HCT116 (cell line): Measurements from ENCODE around the gene MOB3B. TPM values are rescaled to one million over a fixed set of nuclear protein-coding genes. Genes with fewer than 3 reads are reported as not detected.

Experiments
- ATAC-seq: fragments of 200-7000 bp; cut with Tn5 transposase; 2 replicates; pipeline ENCODE4 v1.9.1; 2020; ENCODE audit warnings: mild to moderate bottlenecking, moderate library complexity
- BruUV-seq: library from RNA; stranded (reverse); fragments of 400-500 nt; replicated peaks from 2 replicates; lab custom pipeline; 2021; lab: Mats Ljungman, UMichigan
- CTCF ChIA-PET: fragments of 300-600 bp; sonication (Branson Sonifier 250); formaldehyde crosslinking; loops from one replicate; lab custom pipeline; 2021; ENCODE audit warnings: antibody characterized with exemption; lab: Charles Lee
- POLR2A ChIA-PET: fragments of 300-600, 350-600 bp; sonication (Branson Sonifier 250); formaldehyde crosslinking; loops from one replicate; lab custom pipeline; 2021; ENCODE audit warnings: antibody characterized with exemption; lab: Charles Lee
- RAD21 ChIA-PET, 2 experiments: fragments of 300-600 bp; sonication (Branson Sonifier 250); formaldehyde crosslinking; loops; one replicate each; lab custom pipeline; 2023; ENCODE audit warnings: low total read pairs in 2 of 2; ENCODE audit not compliant: uncharacterized antibody in 2 of 2, unreplicated experiment in 2 of 2, low non-redundant PET in 1 of 2; lab: Charles Lee
- DNase-seq: peaks from one replicate; pipeline ENCODE4 v3.0.0-alpha.2; 2010; ENCODE audit warnings: low read depth, low spot score
- H2AFZ ChIP-seq: fragments of 200-600 bp; shearing (Covaris generic), sonication (generic); 2 replicates; pipeline ENCODE4 v1.6.1; 2017; ENCODE audit warnings: low read depth, mixed run types, mixed read lengths, antibody characterized with exemption, low read length; ENCODE audit not compliant: poor library complexity, severe bottlenecking
- H3K27ac ChIP-seq: 2 replicates; pipeline ENCODE4 v1.5.1; 2012; ENCODE audit warnings: low read depth, low read length
- H3K27me3 ChIP-seq: fragments of 200-600 bp; sonication (generic); 2 replicates; pipeline ENCODE4 v1.6.1; 2016; ENCODE audit warnings: mixed run types, low read length, mixed read lengths; ENCODE audit not compliant: insufficient read depth
- H3K36me3 ChIP-seq, 2 experiments: fragments of 200-500 bp in 1 of 2; fragments of 200-600 bp in 1 of 2; sonication (Bioruptor generic) in 1 of 2; sonication (generic) in 1 of 2; 2 replicates each; pipeline versions ENCODE4 v1.5.1 to v1.6.1; 2014 to 2016; ENCODE audit warnings: low read length in 2 of 2, inconsistent platforms in 1 of 2, mixed read lengths in 1 of 2, mixed run types in 1 of 2; ENCODE audit not compliant: insufficient read depth in 2 of 2, control insufficient read depth in 1 of 2
- H3K4me1 ChIP-seq, 2 experiments: fragments of 200-600 bp in 1 of 2; sonication (generic) in 1 of 2; 2 replicates each; pipeline versions ENCODE4 v1.5.1 to v1.6.1; 2012 to 2017; ENCODE audit warnings: low read length in 2 of 2, inconsistent platforms in 1 of 2, mild to moderate bottlenecking in 1 of 2, mixed read lengths in 1 of 2, mixed run types in 1 of 2, moderate library complexity in 1 of 2; ENCODE audit not compliant: insufficient read depth in 2 of 2, control insufficient read depth in 1 of 2
- H3K4me2 ChIP-seq: fragments of 200-600 bp; sonication (generic); 2 replicates; pipeline ENCODE4 v1.6.1; 2017; ENCODE audit warnings: mixed run types, low read length, mixed read lengths
- H3K4me3 ChIP-seq, 2 experiments: fragments of 200-600 bp in 1 of 2; sonication (generic) in 1 of 2; replicated peaks in 1 of 2; 2 replicates each; pipeline ENCODE4 v1.5.1; 2011 to 2016; ENCODE audit warnings: low read length in 2 of 2, control low read depth in 1 of 2, low read depth in 1 of 2, mild to moderate bottlenecking in 1 of 2, mixed read lengths in 1 of 2, mixed run types in 1 of 2
- H3K79me2 ChIP-seq: fragments of 200-600 bp; sonication (generic); 2 replicates; pipeline ENCODE4 v1.6.1; 2017; ENCODE audit warnings: mild to moderate bottlenecking, mixed run types, low read length, moderate library complexity, mixed read lengths; ENCODE audit not compliant: insufficient read depth
- H3K9ac ChIP-seq: fragments of 200-600 bp; sonication (generic); 2 replicates; pipeline ENCODE4 v1.6.1; 2016; ENCODE audit warnings: low read length, mixed read lengths
- H3K9me2 ChIP-seq: fragments of 200-600 bp; sonication (generic), shearing (Covaris generic); 2 replicates; pipeline ENCODE4 v1.6.1; 2017; ENCODE audit warnings: mixed run types, mild to moderate bottlenecking, moderate library complexity; ENCODE audit not compliant: insufficient read depth
- H3K9me3 ChIP-seq, 2 experiments: fragments of 200-500 bp in 1 of 2; fragments of 200-600 bp in 1 of 2; sonication (Bioruptor generic) in 1 of 2; sonication (generic) in 1 of 2; 2 replicates each; pipeline ENCODE4 v1.6.1; 2014 to 2017; ENCODE audit warnings: low read length in 2 of 2, mixed read lengths in 2 of 2, inconsistent platforms in 1 of 2, low read depth in 1 of 2, mild to moderate bottlenecking in 1 of 2, mixed run types in 1 of 2, moderate library complexity in 1 of 2; ENCODE audit not compliant: control insufficient read depth in 1 of 2, insufficient read depth in 1 of 2
- H4K20me1 ChIP-seq: fragments of 200-600 bp; sonication (generic), shearing (Covaris generic); 2 replicates; pipeline ENCODE4 v1.6.1; 2017; ENCODE audit warnings: mixed run types, mild to moderate bottlenecking, moderate library complexity; ENCODE audit not compliant: insufficient read depth
- CEBPB ChIP-seq: IDR thresholded peaks from 2 replicates; pipeline ENCODE4 v1.6.1; 2012; ENCODE audit warnings: low read depth
- ELF1 ChIP-seq: IDR thresholded peaks from 2 replicates; pipeline ENCODE4 v1.6.1; 2012; ENCODE audit warnings: low read depth, borderline replicate concordance
- FOSL1 ChIP-seq: IDR thresholded peaks from 2 replicates; pipeline ENCODE4 v1.6.1; 2012; ENCODE audit warnings: low read depth
- JUND ChIP-seq: IDR thresholded peaks from 2 replicates; pipeline ENCODE4 v1.6.1; 2012
- POLR2AphosphoS5 ChIP-seq: IDR thresholded peaks from 2 replicates; pipeline ENCODE4 v1.6.1; 2011; ENCODE audit warnings: mild to moderate bottlenecking, low read depth, low read length, moderate library complexity
- SIN3A ChIP-seq: IDR thresholded peaks from 2 replicates; pipeline ENCODE4 v1.6.1; 2012; ENCODE audit warnings: low read depth
- SP1 ChIP-seq: IDR thresholded peaks from 2 replicates; pipeline ENCODE4 v1.6.1; 2012; ENCODE audit warnings: low read depth
- TCF7L2 ChIP-seq: IDR thresholded peaks from 2 replicates; pipeline ENCODE4 v1.7.0; 2011; ENCODE audit warnings: borderline replicate concordance, inconsistent platforms; ENCODE audit not compliant: insufficient read depth, insufficient read length; ENCODE audit errors: extremely low read depth
- YY1 ChIP-seq: IDR thresholded peaks from 2 replicates; pipeline ENCODE4 v1.6.1; 2011; ENCODE audit warnings: low read length, low read depth, moderate library complexity, mild to moderate bottlenecking; ENCODE audit not compliant: insufficient replicate concordance; ENCODE audit errors: extremely low read depth
- ZFX ChIP-seq: fragments of 450-650 bp; IDR thresholded peaks from 2 replicates; pipeline ENCODE4 v1.6.1; 2017
- intact Hi-C: fragments of 100-400 bp; cut with micrococcal nuclease; formaldehyde crosslinking; loops from 2 replicates; pipeline ENCODE4 v1.10.0; 2022
- total RNA-seq: library from RNA; stranded (reverse); gene quantifications from one replicate; pipeline ENCODE4 v1.2.1, GENCODE V29; 2021; ENCODE audit not compliant: unreplicated experiment
- TF ChIP-seq, protein P1 (sequence below), 3 experiments: fragments of 200-600 bp in 1 of 3; sonication (generic) in 1 of 3; IDR thresholded peaks in 2 of 3; conservative IDR thresholded peaks in 1 of 3; 2 replicates each; pipeline ENCODE4 v1.5.1; 2012 to 2017; ENCODE audit warnings: low read depth in 2 of 3, low read length in 2 of 3, antibody characterized with exemption in 1 of 3, borderline replicate concordance in 1 of 3, control low read depth in 1 of 3, mild to moderate bottlenecking in 1 of 3, mixed read lengths in 1 of 3, mixed run types in 1 of 3, moderate library complexity in 1 of 3; ENCODE audit not compliant: insufficient read depth in 1 of 3
- TF ChIP-seq, protein P2 (sequence below): IDR thresholded peaks from 2 replicates; pipeline ENCODE4 v1.6.1; 2012; ENCODE audit warnings: low read depth
- TF ChIP-seq, protein P3 (sequence below): IDR thresholded peaks from 2 replicates; pipeline ENCODE4 v1.6.1; 2011; ENCODE audit warnings: mild to moderate bottlenecking, low read length, moderate library complexity; ENCODE audit not compliant: insufficient replicate concordance; ENCODE audit errors: extremely low read depth
- TF ChIP-seq, protein P4 (sequence below): IDR thresholded peaks from 2 replicates; pipeline ENCODE4 v1.6.1; 2012

The MOB3B gene
- total RNA-seq, 1 experiment from 2014 or later, result 1.2 TPM

DNA sequence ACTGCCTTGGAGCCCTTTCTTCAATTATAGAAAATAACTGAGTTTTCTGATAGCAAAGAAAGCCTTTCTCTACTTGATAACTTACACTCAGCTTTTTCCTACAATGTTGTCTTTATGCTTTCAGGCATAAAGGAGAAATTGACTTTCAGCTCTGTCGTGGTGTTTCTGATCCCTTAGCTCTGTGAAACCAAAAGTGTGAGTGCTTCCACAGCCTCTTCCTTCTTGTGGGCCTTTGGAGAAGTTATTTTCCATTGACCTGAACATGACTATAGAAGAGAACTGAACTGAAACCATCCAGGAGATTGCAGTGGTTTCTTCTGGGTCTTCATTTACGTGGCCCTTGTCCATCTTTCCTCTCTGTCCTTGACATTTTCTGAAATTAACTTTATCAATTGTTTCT is 173.2 kb downstream of the MOB3B start (continued):
- TF ChIP-seq, protein P1, sequence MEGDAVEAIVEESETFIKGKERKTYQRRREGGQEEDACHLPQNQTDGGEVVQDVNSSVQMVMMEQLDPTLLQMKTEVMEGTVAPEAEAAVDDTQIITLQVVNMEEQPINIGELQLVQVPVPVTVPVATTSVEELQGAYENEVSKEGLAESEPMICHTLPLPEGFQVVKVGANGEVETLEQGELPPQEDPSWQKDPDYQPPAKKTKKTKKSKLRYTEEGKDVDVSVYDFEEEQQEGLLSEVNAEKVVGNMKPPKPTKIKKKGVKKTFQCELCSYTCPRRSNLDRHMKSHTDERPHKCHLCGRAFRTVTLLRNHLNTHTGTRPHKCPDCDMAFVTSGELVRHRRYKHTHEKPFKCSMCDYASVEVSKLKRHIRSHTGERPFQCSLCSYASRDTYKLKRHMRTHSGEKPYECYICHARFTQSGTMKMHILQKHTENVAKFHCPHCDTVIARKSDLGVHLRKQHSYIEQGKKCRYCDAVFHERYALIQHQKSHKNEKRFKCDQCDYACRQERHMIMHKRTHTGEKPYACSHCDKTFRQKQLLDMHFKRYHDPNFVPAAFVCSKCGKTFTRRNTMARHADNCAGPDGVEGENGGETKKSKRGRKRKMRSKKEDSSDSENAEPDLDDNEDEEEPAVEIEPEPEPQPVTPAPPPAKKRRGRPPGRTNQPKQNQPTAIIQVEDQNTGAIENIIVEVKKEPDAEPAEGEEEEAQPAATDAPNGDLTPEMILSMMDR (IDR thresholded peaks at IDR 0.05 in 2 of 3, conservative IDR thresholded peaks at IDR 0.05 in 1 of 3; ENCODE audit: borderline replicate concordance in 1 of 3, insufficient read depth in 1 of 3, low read depth in 2 of 3, low read length in 2 of 3), result no peak
- TF ChIP-seq SP1 (no peak), ZFX (no peak), FOSL1 (no peak)
- TF ChIP-seq, protein P2, sequence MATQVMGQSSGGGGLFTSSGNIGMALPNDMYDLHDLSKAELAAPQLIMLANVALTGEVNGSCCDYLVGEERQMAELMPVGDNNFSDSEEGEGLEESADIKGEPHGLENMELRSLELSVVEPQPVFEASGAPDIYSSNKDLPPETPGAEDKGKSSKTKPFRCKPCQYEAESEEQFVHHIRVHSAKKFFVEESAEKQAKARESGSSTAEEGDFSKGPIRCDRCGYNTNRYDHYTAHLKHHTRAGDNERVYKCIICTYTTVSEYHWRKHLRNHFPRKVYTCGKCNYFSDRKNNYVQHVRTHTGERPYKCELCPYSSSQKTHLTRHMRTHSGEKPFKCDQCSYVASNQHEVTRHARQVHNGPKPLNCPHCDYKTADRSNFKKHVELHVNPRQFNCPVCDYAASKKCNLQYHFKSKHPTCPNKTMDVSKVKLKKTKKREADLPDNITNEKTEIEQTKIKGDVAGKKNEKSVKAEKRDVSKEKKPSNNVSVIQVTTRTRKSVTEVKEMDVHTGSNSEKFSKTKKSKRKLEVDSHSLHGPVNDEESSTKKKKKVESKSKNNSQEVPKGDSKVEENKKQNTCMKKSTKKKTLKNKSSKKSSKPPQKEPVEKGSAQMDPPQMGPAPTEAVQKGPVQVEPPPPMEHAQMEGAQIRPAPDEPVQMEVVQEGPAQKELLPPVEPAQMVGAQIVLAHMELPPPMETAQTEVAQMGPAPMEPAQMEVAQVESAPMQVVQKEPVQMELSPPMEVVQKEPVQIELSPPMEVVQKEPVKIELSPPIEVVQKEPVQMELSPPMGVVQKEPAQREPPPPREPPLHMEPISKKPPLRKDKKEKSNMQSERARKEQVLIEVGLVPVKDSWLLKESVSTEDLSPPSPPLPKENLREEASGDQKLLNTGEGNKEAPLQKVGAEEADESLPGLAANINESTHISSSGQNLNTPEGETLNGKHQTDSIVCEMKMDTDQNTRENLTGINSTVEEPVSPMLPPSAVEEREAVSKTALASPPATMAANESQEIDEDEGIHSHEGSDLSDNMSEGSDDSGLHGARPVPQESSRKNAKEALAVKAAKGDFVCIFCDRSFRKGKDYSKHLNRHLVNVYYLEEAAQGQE, result no peak

DNA sequence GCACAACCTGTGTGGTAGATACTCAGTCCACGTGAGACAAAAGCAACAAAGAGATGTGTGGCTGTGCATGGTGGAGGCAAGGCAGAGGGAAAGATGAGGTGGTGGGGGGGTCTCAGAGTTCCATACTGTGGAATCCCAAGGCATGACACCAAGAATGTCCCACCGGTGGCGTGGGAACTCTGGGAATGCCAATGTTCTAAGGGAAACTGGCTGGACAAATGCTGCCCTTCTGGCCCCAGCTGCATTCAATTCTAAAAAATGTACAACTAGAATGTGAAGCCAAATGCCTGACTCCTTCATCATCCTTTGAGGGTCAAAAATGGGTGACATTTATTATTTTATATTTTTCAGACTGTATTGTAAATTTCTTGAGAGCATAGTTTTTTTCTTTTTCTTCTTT is 174.4 kb downstream of the MOB3B start:
- Histone ChIP-seq H3K9ac (no peak overlapping the region), H3K9me2 (no peaks in the 10 kb centered on the region), H3K9me3 (no peaks in the 10 kb centered on the region), H3K36me3 (no peaks in the 10 kb centered on the region), H3K4me3 (no peak overlapping the region), H4K20me1 (no peaks in the 10 kb centered on the region), H3K27ac (no peak overlapping the region), H3K79me2 (no peaks in the 10 kb centered on the region), H2AFZ (no peak overlapping the region), H3K4me1 (no peaks in the 10 kb centered on the region), H3K27me3 (no peaks in the 10 kb centered on the region), H3K4me2 (no peak overlapping the region)
- ChIA-PET POLR2A (no interaction called here), CTCF (no interaction called here), RAD21 (no interaction called here)
- intact Hi-C loops, result no loop called here
- no peak for ATAC-seq
- BruUV-seq, result no TSS peak
- DNase-seq, result no peak
- no peak for TF ChIP-seq SP1
- TF ChIP-seq, protein P3, sequence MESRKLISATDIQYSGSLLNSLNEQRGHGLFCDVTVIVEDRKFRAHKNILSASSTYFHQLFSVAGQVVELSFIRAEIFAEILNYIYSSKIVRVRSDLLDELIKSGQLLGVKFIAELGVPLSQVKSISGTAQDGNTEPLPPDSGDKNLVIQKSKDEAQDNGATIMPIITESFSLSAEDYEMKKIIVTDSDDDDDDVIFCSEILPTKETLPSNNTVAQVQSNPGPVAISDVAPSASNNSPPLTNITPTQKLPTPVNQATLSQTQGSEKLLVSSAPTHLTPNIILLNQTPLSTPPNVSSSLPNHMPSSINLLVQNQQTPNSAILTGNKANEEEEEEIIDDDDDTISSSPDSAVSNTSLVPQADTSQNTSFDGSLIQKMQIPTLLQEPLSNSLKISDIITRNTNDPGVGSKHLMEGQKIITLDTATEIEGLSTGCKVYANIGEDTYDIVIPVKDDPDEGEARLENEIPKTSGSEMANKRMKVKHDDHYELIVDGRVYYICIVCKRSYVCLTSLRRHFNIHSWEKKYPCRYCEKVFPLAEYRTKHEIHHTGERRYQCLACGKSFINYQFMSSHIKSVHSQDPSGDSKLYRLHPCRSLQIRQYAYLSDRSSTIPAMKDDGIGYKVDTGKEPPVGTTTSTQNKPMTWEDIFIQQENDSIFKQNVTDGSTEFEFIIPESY, result no peak
- TF ChIP-seq SIN3A, result no peak
- no peak for TF ChIP-seq ZFX
- TF ChIP-seq JUND, result no peak
- TF ChIP-seq FOSL1, result no peak
- TF ChIP-seq, protein P4, sequence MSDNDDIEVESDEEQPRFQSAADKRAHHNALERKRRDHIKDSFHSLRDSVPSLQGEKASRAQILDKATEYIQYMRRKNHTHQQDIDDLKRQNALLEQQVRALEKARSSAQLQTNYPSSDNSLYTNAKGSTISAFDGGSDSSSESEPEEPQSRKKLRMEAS, result no peak
- no peak for TF ChIP-seq POLR2AphosphoS5
- TF ChIP-seq, protein P1 (IDR thresholded peaks at IDR 0.05 in 2 of 3, conservative IDR thresholded peaks at IDR 0.05 in 1 of 3; ENCODE audit: borderline replicate concordance in 1 of 3, insufficient read depth in 1 of 3, low read depth in 2 of 3, low read length in 2 of 3), result no peak
- no peak for TF ChIP-seq CEBPB
- TF ChIP-seq ELF1, result no peak
- TF ChIP-seq TCF7L2, result no peak
- no peak for TF ChIP-seq YY1
